ENCODE measurements around the gene PPIL6.

The PPIL6 gene

GRCh38 chr6:109440331-109441068, at the start of gene PPIL6, which contains the start of gene SMPD2:
Gene PPIL6, minus strand, starts transcription at chr6:109440628. Its CDS starts 38 bp downstream, at chr6:109440590.
Gene SMPD2, plus strand, starts transcription at chr6:109440724. Its CDS starts 398 bp downstream, at chr6:109441122.
- peak; percentile 86 for DNase-seq

- DNase-seq, result no peak
Measured at GRCh38 chr6:109488001-109488400, 47.6 kb upstream of the PPIL6 start.

- no peak for DNase-seq
Measured at GRCh38 chr6:109486068-109486467, 45.6 kb upstream of the PPIL6 start.

- no peak for DNase-seq
Measured at GRCh38 chr6:109485266-109485935, 45.0 kb upstream of the PPIL6 start.

GRCh38 chr6:109484122-109484521, 43.7 kb upstream of the PPIL6 start:
- no peak for DNase-seq

- DNase-seq, result no peak
Measured at GRCh38 chr6:109483735-109484057, 43.3 kb upstream of the PPIL6 start.

GRCh38 chr6:109482905-109483734, 42.7 kb upstream of the PPIL6 start, which contains the start of gene ZBTB24:
Gene ZBTB24, minus strand, starts transcription at chr6:109483219. Its CDS starts 1,193 bp downstream, at chr6:109482026.
- peak; percentile 95 for DNase-seq

- DNase-seq, result no peak
Measured at GRCh38 chr6:109480993-109481480, 40.6 kb upstream of the PPIL6 start.

- no peak for DNase-seq
Measured at GRCh38 chr6:109478841-109479624, 38.6 kb upstream of the PPIL6 start.

- no peak for DNase-seq
Measured at GRCh38 chr6:109478222-109478805, 37.9 kb upstream of the PPIL6 start.

GRCh38 chr6:109477725-109478124, 37.3 kb upstream of the PPIL6 start:
- DNase-seq, result no peak

GRCh38 chr6:109477184-109477583, 36.8 kb upstream of the PPIL6 start:
- DNase-seq, result no peak

- DNase-seq, result no peak
Measured at GRCh38 chr6:109475625-109476024, 35.2 kb upstream of the PPIL6 start.

GRCh38 chr6:109474995-109475394, 34.6 kb upstream of the PPIL6 start:
- no peak for DNase-seq

- DNase-seq, result no peak
Measured at GRCh38 chr6:109473120-109473519, 32.7 kb upstream of the PPIL6 start.

GRCh38 chr6:109472132-109472995, 31.9 kb upstream of the PPIL6 start:
- no peak for DNase-seq

GRCh38 chr6:109471105-109471810, 30.8 kb upstream of the PPIL6 start:
- no peak for DNase-seq

- no peak for DNase-seq
Measured at GRCh38 chr6:109469591-109470189, 29.3 kb upstream of the PPIL6 start.

GRCh38 chr6:109467696-109468095, 27.3 kb upstream of the PPIL6 start:
- DNase-seq, result no peak

Measured in NCI-H1105 (cell line).